Esophagus muscularis mucosa (tissue), 3 donors: ENCODE results near the gene FLT4.

Experiments
- CTCF ChIP-seq, 3 experiments: fragments of 200-600 bp in 2 of 3; fragments of 450-650 bp in 1 of 3; sonication (generic) in 2 of 3; IDR thresholded peaks; one replicate each; pipeline ENCODE4 v1.5.1; 2017 to 2019; ENCODE audit warnings: antibody characterized with exemption in 3 of 3, mild to moderate bottlenecking in 2 of 3, moderate library complexity in 1 of 3
- POLR2A ChIP-seq: fragments of 450-650 bp; IDR thresholded peaks from one replicate; pipeline ENCODE4 v1.6.1; 2017; ENCODE audit warnings: antibody characterized with exemption, moderate library complexity, mild to moderate bottlenecking, low read depth
- POLR2AphosphoS5 ChIP-seq, 2 donors: sonication (generic); formaldehyde crosslinking; IDR thresholded peaks; one replicate each; pipeline ENCODE4 v1.6.1; 2017; ENCODE audit warnings: antibody characterized with exemption in 2 of 2

DNA sequence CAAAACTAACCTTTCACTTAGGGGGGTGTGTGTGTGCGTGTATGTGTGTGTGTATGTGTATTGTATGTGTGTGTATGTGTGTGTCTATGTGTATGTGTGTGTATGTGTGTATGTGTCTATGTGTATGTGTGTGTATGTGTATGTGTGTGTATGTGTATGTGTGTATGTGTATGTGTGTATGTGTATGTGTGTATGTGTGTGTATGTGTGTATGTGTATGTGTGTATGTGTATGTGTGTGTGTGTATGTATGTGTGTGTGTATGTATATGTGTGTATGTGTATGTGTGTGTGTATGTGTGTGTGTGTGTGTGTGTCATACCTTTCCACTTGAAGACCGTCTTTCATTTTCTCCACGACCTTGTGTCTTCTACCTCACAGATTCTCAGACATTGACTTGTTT is 20.8 kb upstream of the FLT4 start:
- TF ChIP-seq CTCF (IDR thresholded peaks at IDR 0.05) (no peak), POLR2A (no peak), POLR2AphosphoS5 (IDR thresholded peaks at IDR 0.05) (no peak)
